Activated T-helper 1 cell treated with anti-CD3 and anti-CD28 coated beads, Interleukin-2, amount 50 U/mL, for 16 hours (primary cell): Measurements from ENCODE around the gene TIMELESS.
"Not testable (repeated sequence)": the region's sequence is repeated elsewhere in the genome, so short reads cannot be mapped to it uniquely, and the experiment has no call there.

ENCODE experiments used
- DNase-seq, 2 donors: peaks; one replicate each; pipeline ENCODE4 v3.0.0-alpha.2; 2020; ENCODE audit warnings: low read depth in 1 of 2, low spot score in 1 of 2

Gene TIMELESS

GRCh38 chr12:56404227-56404626 is 45.0 kb downstream of the TIMELESS start:
- not testable (repeated sequence) for DNase-seq

- DNase-seq = not testable (repeated sequence)
Measured at GRCh38 chr12:56401612-56402011, 47.6 kb downstream of the TIMELESS start.

- not testable (repeated sequence) for DNase-seq
Measured at GRCh38 chr12:56401125-56401524, 48.1 kb downstream of the TIMELESS start.

- not testable (repeated sequence) for DNase-seq
Measured at GRCh38 chr12:56399466-56399865, 49.8 kb downstream of the TIMELESS start.

GRCh38 chr12:56398324-56398723 is 50.9 kb downstream of the TIMELESS start:
- DNase-seq = no peak

GRCh38 chr12:56392331-56392730 is 56.9 kb downstream of the TIMELESS start:
- no peak for DNase-seq

GRCh38 chr12:56391721-56392120 is 57.5 kb downstream of the TIMELESS start:
- DNase-seq = no peak

- DNase-seq = no peak
Measured at GRCh38 chr12:56389412-56389811, 59.8 kb downstream of the TIMELESS start.

GRCh38 chr12:56387152-56387736 is 62.0 kb downstream of the TIMELESS start:
- no peak for DNase-seq

GRCh38 chr12:56385873-56386272 is 63.4 kb downstream of the TIMELESS start:
- DNase-seq = no peak

- DNase-seq = no peak
Measured at GRCh38 chr12:56382611-56383010, 66.6 kb downstream of the TIMELESS start.

- DNase-seq = no peak
Measured at GRCh38 chr12:56377989-56378316, 71.3 kb downstream of the TIMELESS start.

GRCh38 chr12:56377310-56377988 is 71.8 kb downstream of the TIMELESS start:
- no peak for DNase-seq

GRCh38 chr12:56375598-56376434 is 73.4 kb downstream of the TIMELESS start:
- DNase-seq = no peak

GRCh38 chr12:56374726-56375597 is 74.3 kb downstream of the TIMELESS start:
- no peak for DNase-seq

GRCh38 chr12:56373515-56373914 is 75.7 kb downstream of the TIMELESS start:
- no peak for DNase-seq

- DNase-seq = no peak
Measured at GRCh38 chr12:56366948-56367347, 82.3 kb downstream of the TIMELESS start.
